HEK293T (cell line): ENCODE data around the gene TSPYL2.
A peak's percentile ranks its signal among the peaks of the same experiment; 100 is the strongest.

Experiments used
- CTCF ChIA-PET: fragments of 350-600 bp; formaldehyde crosslinking; extraction: SDS; loops from one replicate; lab custom pipeline; 2021; ENCODE audit warnings: antibody characterized with exemption, inconsistent platforms; lab: Yijun Ruan, JAX
- POLR2A ChIA-PET: fragments of 350-600 bp; formaldehyde crosslinking; extraction: SDS; loops from one replicate; lab custom pipeline; 2020; ENCODE audit warnings: antibody characterized with exemption, inconsistent platforms; lab: Yijun Ruan, JAX
- DNase-seq: peaks from one replicate; pipeline ENCODE4 v3.0.0; 2012; ENCODE audit warnings: mixed read lengths; ENCODE audit errors: extremely low spot score
- ARNT ChIP-seq: fragments of 450-650 bp; IDR thresholded peaks from 2 replicates; pipeline ENCODE4 v1.6.1; 2017; ENCODE audit warnings: mild to moderate bottlenecking
- BHLHE40 ChIP-seq: fragments of 450-650 bp; IDR thresholded peaks from 2 replicates; pipeline ENCODE4 v1.6.1; 2016; ENCODE audit warnings: mild to moderate bottlenecking, moderate library complexity, borderline replicate concordance
- CTBP1 ChIP-seq: fragments of 450-650 bp; IDR thresholded peaks from 2 replicates; pipeline ENCODE4 v1.6.1; 2016; ENCODE audit warnings: borderline replicate concordance
- ELF4 ChIP-seq: fragments of 450-650 bp; IDR thresholded peaks from 2 replicates; pipeline ENCODE4 v1.6.1; 2017; ENCODE audit warnings: antibody characterized with exemption
- FOXA1 ChIP-seq: fragments of 450-650 bp; IDR thresholded peaks from 2 replicates; pipeline ENCODE4 v1.6.1; 2016; ENCODE audit warnings: mild to moderate bottlenecking
- FOXK2 ChIP-seq: fragments of 450-650 bp; IDR thresholded peaks from 2 replicates; pipeline ENCODE4 v1.6.1; 2016; ENCODE audit warnings: mild to moderate bottlenecking
- FOXM1 ChIP-seq: fragments of 450-650 bp; IDR thresholded peaks from 2 replicates; pipeline ENCODE4 v1.6.1; 2017; ENCODE audit warnings: mild to moderate bottlenecking, borderline replicate concordance
- HDGF ChIP-seq: fragments of 450-650 bp; IDR thresholded peaks from 2 replicates; pipeline ENCODE4 v1.6.1; 2017; ENCODE audit warnings: antibody characterized with exemption, borderline replicate concordance
- L3MBTL2 ChIP-seq: fragments of 450-650 bp; conservative IDR thresholded peaks from 2 replicates; pipeline ENCODE4 v1.6.1; 2016; ENCODE audit warnings: mild to moderate bottlenecking
- LEF1 ChIP-seq: fragments of 450-650 bp; IDR thresholded peaks from 2 replicates; pipeline ENCODE4 v1.6.1; 2017; ENCODE audit warnings: mild to moderate bottlenecking, borderline replicate concordance
- NFRKB ChIP-seq: fragments of 450-650 bp; IDR thresholded peaks from 2 replicates; pipeline ENCODE4 v1.6.1; 2016; ENCODE audit warnings: mild to moderate bottlenecking, moderate library complexity
- SP1 ChIP-seq: fragments of 450-650 bp; IDR thresholded peaks from 2 replicates; pipeline ENCODE4 v1.6.1; 2017
- SUZ12 ChIP-seq: fragments of 450-650 bp; IDR thresholded peaks from 2 replicates; pipeline ENCODE4 v1.6.1; 2016; ENCODE audit warnings: mild to moderate bottlenecking
- TARDBP ChIP-seq: fragments of 450-650 bp; IDR thresholded peaks from 2 replicates; pipeline ENCODE4 v1.6.1; 2016
- ZNF384 ChIP-seq: fragments of 450-650 bp; IDR thresholded peaks from 2 replicates; pipeline ENCODE4 v1.6.1; 2016
- TF ChIP-seq, protein P1 (sequence below): fragments of 450-650 bp; IDR thresholded peaks from 2 replicates; pipeline ENCODE4 v1.6.1; 2016

The TSPYL2 gene

DNA sequence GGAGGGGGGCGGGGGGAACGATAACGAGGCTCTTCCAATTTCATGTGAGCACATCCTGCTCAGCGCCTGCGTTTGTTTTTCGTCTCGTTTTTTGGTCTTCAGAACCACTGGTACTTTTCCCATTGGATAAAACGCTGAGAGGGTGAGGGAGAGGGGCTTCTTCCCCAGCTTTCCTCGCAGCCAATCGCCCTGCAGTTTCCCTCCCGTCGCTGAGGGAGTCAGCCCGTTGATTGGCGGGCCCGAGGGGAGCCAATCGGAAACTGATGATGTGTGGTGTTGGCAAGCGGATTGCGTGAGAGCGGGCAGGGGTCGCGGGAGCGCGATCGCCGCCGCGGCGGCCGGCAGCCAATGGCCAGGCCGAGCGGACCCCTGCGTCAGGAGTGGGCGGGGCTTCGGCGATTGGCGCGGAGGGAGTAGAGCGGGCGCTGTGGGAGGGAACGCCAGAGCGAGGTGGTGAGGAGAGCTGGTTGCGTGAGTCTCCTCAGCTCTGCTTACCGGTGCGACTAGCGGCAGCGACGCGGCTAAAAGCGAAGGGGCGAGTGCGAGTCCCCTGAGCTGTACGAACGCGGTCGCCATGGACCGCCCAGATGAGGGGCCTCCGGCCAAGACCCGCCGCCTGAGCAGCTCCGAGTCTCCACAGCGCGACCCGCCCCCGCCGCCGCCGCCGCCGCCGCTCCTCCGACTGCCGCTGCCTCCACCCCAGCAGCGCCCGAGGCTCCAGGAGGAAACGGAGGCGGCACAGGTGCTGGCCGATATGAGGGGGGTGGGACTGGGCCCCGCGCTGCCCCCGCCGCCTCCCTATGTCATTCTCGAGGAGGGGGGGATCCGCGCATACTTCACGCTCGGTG is at the start of gene TSPYL2:
TSPYL2 (plus strand) TSS at position 443 of the 848 bp plus-strand sequence; CDS start at position 575, 132 bp downstream.
- TF ChIP-seq ZNF384 (no peak), ELF4 (peak; percentile 76; the same call in 1 of the 2 replicates), SP1 (no peak), HDGF (no peak), LEF1 (no peak), ARNT (peak; percentile 93), FOXA1 (no peak), BHLHE40 (no peak), FOXM1 (no peak), TARDBP (no peak), SUZ12 (no peak), NFRKB (no peak), L3MBTL2 (no peak), FOXK2 (no peak), CTBP1 (no peak)
- TF ChIP-seq, protein P1, sequence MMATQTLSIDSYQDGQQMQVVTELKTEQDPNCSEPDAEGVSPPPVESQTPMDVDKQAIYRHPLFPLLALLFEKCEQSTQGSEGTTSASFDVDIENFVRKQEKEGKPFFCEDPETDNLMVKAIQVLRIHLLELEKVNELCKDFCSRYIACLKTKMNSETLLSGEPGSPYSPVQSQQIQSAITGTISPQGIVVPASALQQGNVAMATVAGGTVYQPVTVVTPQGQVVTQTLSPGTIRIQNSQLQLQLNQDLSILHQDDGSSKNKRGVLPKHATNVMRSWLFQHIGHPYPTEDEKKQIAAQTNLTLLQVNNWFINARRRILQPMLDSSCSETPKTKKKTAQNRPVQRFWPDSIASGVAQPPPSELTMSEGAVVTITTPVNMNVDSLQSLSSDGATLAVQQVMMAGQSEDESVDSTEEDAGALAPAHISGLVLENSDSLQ = peak; percentile 97
- DNase-seq = peak; percentile 88
- ChIA-PET CTCF (interaction anchor here (0.8 kb wide), 1 partner anchor 10 kb away, joined by 3 read pairs; no protein-coding TSS in a partner anchor), POLR2A (interaction anchor here (0.7 to 1.3 kb wide), 9 partner anchors 9 to 143 kb away, joined by 3 to 12 read pairs (median 5); partner anchors contain the start of gene KDM5C)

DNA sequence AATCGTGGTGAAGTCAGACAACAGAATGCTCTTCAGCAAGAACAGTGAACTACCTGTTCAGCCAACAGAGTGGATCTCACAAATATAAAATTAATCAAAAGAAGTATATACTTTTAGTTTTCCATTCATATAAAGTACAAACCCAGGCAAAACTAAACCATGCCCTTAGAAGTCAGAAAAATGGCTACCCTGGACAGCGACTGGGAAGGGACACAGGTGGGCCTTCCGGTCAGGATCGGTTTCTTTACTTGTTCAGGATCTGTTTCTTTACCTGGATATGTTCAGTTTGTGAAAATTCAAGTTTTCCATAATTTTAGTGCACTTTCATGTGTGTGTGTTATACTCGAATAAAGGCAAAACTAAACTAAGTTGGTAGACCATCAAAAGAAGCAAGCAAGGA is 46.0 kb upstream of the TSPYL2 start:
- no peak for DNase-seq
- no peak for TF ChIP-seq CTBP1
- no peak for TF ChIP-seq FOXA1
- TF ChIP-seq BHLHE40 = no peak
- TF ChIP-seq ELF4 = no peak
- TF ChIP-seq LEF1 = no peak
- no peak for TF ChIP-seq SUZ12
- TF ChIP-seq FOXK2 = no peak
- no peak for TF ChIP-seq L3MBTL2
- no peak for TF ChIP-seq ZNF384
- TF ChIP-seq NFRKB = no peak
- no peak for TF ChIP-seq HDGF
- TF ChIP-seq, protein P1 = no peak
- ChIA-PET CTCF (interaction anchor here (0.7 kb wide), 1 partner anchor 124 kb away, joined by 3 read pairs; no protein-coding TSS in a partner anchor), POLR2A (no interaction called here)

DNA sequence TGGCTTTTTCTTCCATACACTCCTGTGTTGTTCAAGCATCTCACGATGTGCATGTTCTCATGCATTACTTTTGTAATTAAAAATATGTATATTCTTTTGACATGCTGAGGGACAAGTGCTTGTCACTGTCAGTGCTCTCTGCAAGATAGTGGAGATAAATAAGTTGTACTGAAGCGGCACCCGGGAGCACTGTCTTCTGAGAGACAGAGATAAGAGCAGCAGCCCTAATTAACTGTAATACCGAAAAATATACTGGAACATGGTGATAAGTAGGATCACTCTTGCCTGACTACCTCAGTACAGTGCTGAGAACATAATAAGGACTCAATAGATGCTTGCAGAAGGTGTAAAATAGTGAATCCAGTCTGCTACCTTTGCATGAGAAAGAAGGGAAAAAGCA is 42.9 kb upstream of the TSPYL2 start:
- DNase-seq = no peak
- no peak for TF ChIP-seq FOXM1
- no peak for TF ChIP-seq BHLHE40
- no peak for TF ChIP-seq FOXK2
- TF ChIP-seq TARDBP = no peak
- no peak for TF ChIP-seq ELF4
- TF ChIP-seq L3MBTL2 = no peak
- TF ChIP-seq SUZ12 = no peak
- TF ChIP-seq, protein P1 = no peak
- TF ChIP-seq CTBP1 = no peak
- no peak for TF ChIP-seq ARNT
- no peak for TF ChIP-seq NFRKB
- no peak for TF ChIP-seq LEF1
- no peak for TF ChIP-seq FOXA1
- TF ChIP-seq SP1 = no peak
- no peak for TF ChIP-seq HDGF
- no peak for TF ChIP-seq ZNF384
- ChIA-PET POLR2A (no interaction called here), CTCF (interaction anchor here (0.6 kb wide), 1 partner anchor 48 kb away, joined by 3 read pairs; no protein-coding TSS in a partner anchor)

DNA sequence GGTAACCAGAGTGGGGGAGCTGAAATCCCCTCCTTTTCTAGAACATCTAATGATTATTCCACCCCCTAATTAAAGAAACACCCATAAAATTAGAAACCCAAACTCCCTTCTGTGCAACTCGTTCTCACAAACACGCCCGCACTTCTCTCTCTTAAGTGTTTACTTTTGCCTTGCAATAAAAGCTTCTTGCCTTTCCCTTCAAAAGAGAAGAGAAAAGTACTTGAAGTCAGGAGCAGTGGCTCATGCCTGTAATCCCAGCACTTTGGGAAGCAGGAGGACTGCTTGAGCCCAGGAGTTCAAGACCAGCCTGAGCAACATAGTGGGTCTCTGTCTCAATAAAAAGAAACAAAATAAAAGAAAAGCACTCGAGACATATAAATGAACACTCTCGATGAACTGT is 37.2 kb upstream of the TSPYL2 start:
- ChIA-PET CTCF (interaction anchor here (0.8 kb wide), 1 partner anchor 26 kb away, joined by 4 read pairs; no protein-coding TSS in a partner anchor), POLR2A (no interaction called here)
- no peak for DNase-seq
- TF ChIP-seq ARNT (no peak), FOXA1 (no peak), FOXK2 (no peak), BHLHE40 (no peak), TARDBP (no peak), ZNF384 (no peak), ELF4 (no peak), NFRKB (no peak), LEF1 (no peak), L3MBTL2 (no peak), SUZ12 (no peak), HDGF (no peak), CTBP1 (no peak), FOXM1 (no peak), SP1 (no peak)
- TF ChIP-seq, protein P1 = no peak

- POLR2A ChIA-PET = no interaction called here
- TF ChIP-seq FOXA1 (no peak), BHLHE40 (no peak)
- no peak for DNase-seq
- CTCF ChIA-PET = no interaction called here
Observed at GRCh38 chrX:53047228-53047627, 34.9 kb upstream of the TSPYL2 start.
